GM10248 (cell line): Measurements from ENCODE around the gene CPNE9.

Source experiments
- CTCF ChIA-PET: fragments of 300-600 bp; sonication (Branson Sonifier 250); formaldehyde crosslinking; extraction: SDS; loops from one replicate; lab custom pipeline; 2021; ENCODE audit warnings: antibody characterized with exemption; lab: Yijun Ruan, JAX
- POLR2A ChIA-PET: fragments of 350-650 bp; sonication (Branson Sonifier 250); formaldehyde crosslinking; extraction: SDS; loops from one replicate; lab custom pipeline; 2020; ENCODE audit warnings: antibody characterized with exemption; lab: Yijun Ruan, JAX
- DNase-seq: peaks from one replicate; pipeline ENCODE4 v3.0.0; 2012; ENCODE audit errors: extremely low spot score
- TF ChIP-seq, protein P1 (sequence below): IDR thresholded peaks from 2 replicates; pipeline ENCODE4 v1.5.1; 2012; ENCODE audit warnings: mild to moderate bottlenecking, low read depth; ENCODE audit errors: extremely low read depth, missing control alignments, control extremely low read depth

Gene CPNE9

DNA sequence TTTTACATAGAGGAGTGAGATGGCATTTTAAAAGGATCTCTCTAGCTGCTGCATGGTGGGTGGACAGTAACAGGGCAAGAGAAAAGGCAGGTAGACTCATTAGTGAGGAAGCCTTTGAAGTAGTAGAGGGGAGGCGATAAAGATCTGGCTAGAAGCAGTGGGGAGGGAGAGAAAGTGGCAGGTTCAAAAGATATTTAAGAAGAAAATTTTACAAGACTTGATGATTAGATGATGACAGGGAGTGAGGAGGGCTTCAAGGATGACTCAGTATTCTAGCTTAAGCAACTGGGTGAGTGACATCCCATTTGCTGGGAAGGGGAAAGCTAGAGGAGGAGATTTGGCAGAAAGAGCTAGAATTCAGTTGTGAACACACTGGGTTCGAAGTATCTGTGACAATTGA is 24.1 kb downstream of the CPNE9 start:
- TF ChIP-seq, protein P1, sequence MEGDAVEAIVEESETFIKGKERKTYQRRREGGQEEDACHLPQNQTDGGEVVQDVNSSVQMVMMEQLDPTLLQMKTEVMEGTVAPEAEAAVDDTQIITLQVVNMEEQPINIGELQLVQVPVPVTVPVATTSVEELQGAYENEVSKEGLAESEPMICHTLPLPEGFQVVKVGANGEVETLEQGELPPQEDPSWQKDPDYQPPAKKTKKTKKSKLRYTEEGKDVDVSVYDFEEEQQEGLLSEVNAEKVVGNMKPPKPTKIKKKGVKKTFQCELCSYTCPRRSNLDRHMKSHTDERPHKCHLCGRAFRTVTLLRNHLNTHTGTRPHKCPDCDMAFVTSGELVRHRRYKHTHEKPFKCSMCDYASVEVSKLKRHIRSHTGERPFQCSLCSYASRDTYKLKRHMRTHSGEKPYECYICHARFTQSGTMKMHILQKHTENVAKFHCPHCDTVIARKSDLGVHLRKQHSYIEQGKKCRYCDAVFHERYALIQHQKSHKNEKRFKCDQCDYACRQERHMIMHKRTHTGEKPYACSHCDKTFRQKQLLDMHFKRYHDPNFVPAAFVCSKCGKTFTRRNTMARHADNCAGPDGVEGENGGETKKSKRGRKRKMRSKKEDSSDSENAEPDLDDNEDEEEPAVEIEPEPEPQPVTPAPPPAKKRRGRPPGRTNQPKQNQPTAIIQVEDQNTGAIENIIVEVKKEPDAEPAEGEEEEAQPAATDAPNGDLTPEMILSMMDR = no peak
- ChIA-PET POLR2A (no interaction called here), CTCF (interaction anchor here (0.7 to 3.2 kb wide), 14 partner anchors 9 to 366 kb away, joined by 3 to 17 read pairs (median 4); partner anchors contain the start of gene THUMPD3)
- DNase-seq = no peak

DNA sequence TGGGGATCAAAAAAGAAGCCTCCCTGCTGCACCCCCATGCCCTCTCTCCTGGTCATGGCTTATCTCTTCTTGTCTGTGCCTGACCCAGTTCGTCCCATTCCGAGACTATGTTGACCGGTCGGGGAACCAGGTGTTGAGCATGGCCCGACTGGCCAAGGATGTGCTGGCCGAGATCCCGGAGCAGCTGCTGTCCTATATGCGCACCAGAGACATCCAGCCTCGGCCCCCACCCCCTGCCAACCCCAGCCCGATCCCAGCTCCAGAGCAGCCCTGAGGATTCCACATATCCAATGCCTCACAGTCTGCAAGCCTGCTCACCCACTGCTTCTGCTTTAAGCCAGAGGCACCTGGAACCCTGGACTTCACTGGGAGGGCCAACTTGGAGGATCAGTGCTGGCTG is 25.8 kb downstream of the CPNE9 start:
- no peak for DNase-seq
- TF ChIP-seq, protein P1 = no peak
- ChIA-PET CTCF (interaction anchor here (1.2 to 2.4 kb wide), 2 partner anchors 37 to 226 kb away, joined by 3 to 10 read pairs; no protein-coding TSS in a partner anchor), POLR2A (no interaction called here)

DNA sequence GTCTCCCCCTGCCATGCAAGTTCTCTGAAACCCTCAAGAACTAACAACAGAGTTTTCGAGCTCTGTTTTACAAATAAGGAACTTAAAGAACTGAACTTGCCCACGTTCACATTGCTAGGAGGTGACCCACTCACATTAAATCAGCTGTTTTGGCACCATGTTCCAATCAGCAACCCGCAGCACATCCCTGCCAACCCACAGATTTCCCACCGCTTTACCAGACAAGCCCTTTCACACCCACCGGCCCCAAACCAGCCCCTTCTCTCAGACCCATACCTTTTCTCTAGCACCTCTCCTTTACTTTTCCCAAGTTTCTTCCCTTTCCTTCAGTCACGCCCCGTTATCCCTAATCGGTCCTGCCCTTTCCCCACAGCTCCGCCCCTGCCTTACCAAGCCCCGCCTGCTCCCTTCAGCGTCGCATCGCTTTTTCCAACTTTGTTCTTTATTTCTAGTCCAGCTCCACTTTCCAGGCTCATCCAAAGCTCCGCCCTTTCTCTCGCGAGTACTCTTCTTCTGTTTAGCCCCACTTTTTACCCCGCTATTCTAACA is 27.1 kb downstream of the CPNE9 start:
- CTCF ChIA-PET = interaction anchor here (0.6 to 2.4 kb wide), 5 partner anchors 9 to 227 kb away, joined by 3 to 10 read pairs (median 4); partner anchors contain the start of gene CAMK1
- no peak for DNase-seq
- TF ChIP-seq, protein P1 = no peak
- POLR2A ChIA-PET = interaction anchor here (0.7 to 1.1 kb wide), 2 partner anchors 78 to 334 kb away, joined by 3 to 4 read pairs; no protein-coding TSS in a partner anchor

DNA sequence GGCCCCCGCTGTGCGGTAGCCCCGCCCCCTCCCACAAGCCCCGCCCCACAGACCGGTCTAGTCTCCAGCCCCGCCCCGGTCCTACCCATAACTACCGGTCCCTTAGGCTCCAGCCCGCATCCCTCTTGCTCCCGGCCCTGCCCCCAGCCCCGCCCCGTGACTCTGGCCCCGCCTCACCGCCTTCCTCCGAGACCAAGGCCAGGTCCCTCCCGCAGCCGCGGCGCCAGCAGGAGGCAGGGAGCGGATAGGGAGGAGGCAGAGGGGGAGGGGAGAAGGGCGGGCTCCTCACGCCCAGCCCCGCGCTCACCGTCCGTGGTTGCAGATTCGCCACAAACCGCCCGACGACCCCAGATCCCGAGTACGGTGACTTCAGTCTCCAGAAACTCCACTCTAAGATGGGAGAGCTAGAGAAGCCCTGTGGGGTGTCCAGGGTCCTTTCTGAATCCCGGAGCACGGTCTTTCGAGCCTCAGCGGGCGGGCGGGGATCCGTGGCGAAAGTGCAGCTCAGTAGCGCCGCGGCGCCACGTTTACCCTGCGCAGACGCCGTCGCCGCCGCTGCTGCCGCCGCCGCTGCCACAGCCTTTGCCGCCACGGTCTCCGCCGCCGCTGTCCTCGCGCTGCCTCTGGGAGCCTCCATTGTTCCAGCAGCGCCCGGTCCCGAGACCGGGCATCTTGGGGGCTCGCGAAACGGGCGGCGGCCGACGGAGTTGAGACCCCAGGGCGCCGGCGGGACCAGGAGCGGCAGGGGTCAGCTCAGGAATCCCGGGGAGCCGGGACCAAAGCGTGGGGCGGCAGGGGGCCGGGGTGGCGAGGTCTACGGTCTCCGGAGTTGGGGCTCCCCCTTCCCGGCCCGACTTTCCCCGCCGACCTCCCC is 27.8 kb downstream of the CPNE9 start, which contains the start of gene BRPF1:
Gene BRPF1, plus strand, starts transcription at position 530 of the 874 bp plus-strand sequence. CDS start 2,406 bp downstream, outside the sequence.
- POLR2A ChIA-PET = interaction anchor here (0.6 to 3.0 kb wide), 3 partner anchors 18 to 335 kb away, joined by 4 to 11 read pairs (median 4); partner anchors contain the start of gene OGG1
- CTCF ChIA-PET = interaction anchor here (1.0 to 3.2 kb wide), 3 partner anchors 11 to 20 kb away, joined by 3 to 26 read pairs (median 4); no protein-coding TSS in a partner anchor
- TF ChIP-seq, protein P1 = no peak
- DNase-seq = peak; percentile 100

DNA sequence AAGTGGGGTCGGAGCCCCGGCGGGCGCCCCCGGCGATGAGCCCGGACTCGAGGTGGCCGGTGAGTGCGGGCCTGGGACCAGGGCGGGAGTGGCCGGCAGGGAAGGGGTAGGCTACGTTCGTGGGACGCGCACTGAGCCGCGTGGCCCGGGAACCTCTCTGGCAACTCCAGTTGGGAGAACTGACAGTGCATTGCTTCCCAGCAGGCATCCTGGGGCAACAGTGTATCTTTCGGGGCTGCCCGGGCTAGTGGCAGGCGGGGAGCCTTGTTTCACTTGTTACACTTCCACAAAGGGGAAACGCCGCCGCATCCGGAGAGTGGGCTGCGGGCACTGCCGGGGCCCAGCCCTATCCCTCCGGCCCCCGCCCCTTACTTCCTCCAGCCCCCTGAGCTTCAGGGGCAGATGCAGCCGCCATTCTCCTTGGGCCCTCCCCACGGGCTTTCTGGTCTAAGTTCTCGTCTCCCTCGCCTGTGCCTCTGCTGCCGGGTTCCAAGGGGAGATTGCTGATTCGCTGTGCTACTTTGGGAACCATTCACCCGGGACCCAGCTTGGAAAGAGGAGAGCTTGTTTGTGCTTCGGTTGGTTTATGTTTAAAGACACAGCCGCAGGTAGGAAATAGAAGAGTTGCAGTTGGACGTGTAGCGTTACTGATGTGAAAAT is 28.6 kb downstream of the CPNE9 start:
- ChIA-PET POLR2A (interaction anchor here (0.8 to 3.0 kb wide), 3 partner anchors 15 to 79 kb away, joined by 3 to 11 read pairs (median 4); partner anchors contain the start of gene OGG1), CTCF (interaction anchor here (0.7 to 3.7 kb wide), 8 partner anchors 10 to 531 kb away, joined by 3 to 26 read pairs (median 4); partner anchors contain the start of gene OGG1)
- peak; percentile 32 for DNase-seq
- TF ChIP-seq, protein P1 = no peak
